PC-3 (cell line): ENCODE data around the gene IRX2. TPM values are rescaled to one million over a fixed set of nuclear protein-coding genes. Genes with fewer than 3 reads are reported as not detected.

Experiments used
- ATAC-seq: fragments of 200-7000 bp; cut with Tn5 transposase; 2 replicates; pipeline ENCODE4 v1.9.1; 2020; ENCODE audit warnings: mild to moderate bottlenecking, moderate library complexity
- BruUV-seq: library from RNA; stranded (reverse); fragments of 400-500 nt; replicated peaks from 2 replicates; lab custom pipeline; 2021; lab: Mats Ljungman, UMichigan
- CTCF ChIA-PET: fragments of 300-600 bp; sonication (Branson Sonifier 250); formaldehyde crosslinking; loops from one replicate; lab custom pipeline; 2022; ENCODE audit warnings: antibody characterized with exemption; lab: Charles Lee
- POLR2A ChIA-PET: fragments of 300-600 bp; sonication (Branson Sonifier 250); formaldehyde crosslinking; loops from one replicate; lab custom pipeline; 2022; ENCODE audit warnings: antibody characterized with exemption; ENCODE audit not compliant: unreplicated experiment; lab: Charles Lee
- DNase-seq: peaks from one replicate; pipeline ENCODE4 v3.0.0-alpha.2; 2015
- H2AFZ ChIP-seq: fragments of 300-600 bp; sonication (generic); 2 replicates; pipeline ENCODE4 v1.6.0; 2016; ENCODE audit warnings: antibody characterized with exemption, low read length
- H3F3A ChIP-seq: fragments of 300-600 bp; sonication (generic); one replicate; pipeline ENCODE4 v1.6.0; 2017; ENCODE audit warnings: antibody characterized with exemption, low read length, control low read depth, mild to moderate bottlenecking; ENCODE audit not compliant: unreplicated experiment
- H3K27ac ChIP-seq: fragments of 300-600 bp; sonication (generic); 2 replicates; pipeline ENCODE4 v1.5.1; 2016; ENCODE audit warnings: mild to moderate bottlenecking, low read length
- H3K27me3 ChIP-seq: fragments of 300-600 bp; sonication (generic); 2 replicates; pipeline ENCODE4 v1.6.1; 2016; ENCODE audit warnings: low read length, mixed read lengths
- H3K36me3 ChIP-seq: fragments of 300-600 bp; sonication (generic); 2 replicates; pipeline ENCODE4 v1.6.1; 2016; ENCODE audit warnings: low read depth, mixed run types, low read length, mixed read lengths
- H3K4me1 ChIP-seq: fragments of 300-600 bp; sonication (generic); 2 replicates; pipeline ENCODE4 v1.5.1; 2016; ENCODE audit warnings: low read length; ENCODE audit not compliant: insufficient read depth
- H3K4me2 ChIP-seq: fragments of 300-600 bp; sonication (generic); 2 replicates; pipeline ENCODE4 v1.6.0; 2016; ENCODE audit warnings: low read length
- H3K4me3 ChIP-seq: fragments of 300-600 bp; sonication (generic); 2 replicates; pipeline ENCODE4 v1.5.1; 2016; ENCODE audit warnings: mild to moderate bottlenecking, low read length, mixed read lengths
- H3K79me2 ChIP-seq: fragments of 300-600 bp; sonication (generic); 2 replicates; pipeline ENCODE4 v1.6.1; 2017; ENCODE audit warnings: low read length, mixed read lengths
- H3K9ac ChIP-seq: fragments of 300-600 bp; sonication (generic); 2 replicates; pipeline ENCODE4 v1.6.0; 2016; ENCODE audit warnings: mild to moderate bottlenecking, low read length
- H3K9me2 ChIP-seq: fragments of 300-600 bp; sonication (generic); replicated peaks from 2 replicates; pipeline ENCODE4 v1.6.1; 2016; ENCODE audit warnings: mixed run types, low read length, mixed read lengths
- H3K9me3 ChIP-seq: fragments of 300-600 bp; sonication (generic); 2 replicates; pipeline ENCODE4 v1.6.1; 2016; ENCODE audit warnings: low read length, mixed read lengths
- H4K20me1 ChIP-seq: fragments of 300-600 bp; sonication (generic); 2 replicates; pipeline ENCODE4 v1.6.1; 2016; ENCODE audit warnings: low read length, mixed read lengths
- CTCF ChIP-seq: fragments of 300-600 bp; sonication (generic); conservative IDR thresholded peaks from 2 replicates; pipeline ENCODE4 v1.5.1; 2017; ENCODE audit warnings: antibody characterized with exemption, low read depth, mild to moderate bottlenecking, low read length
- EZH2 ChIP-seq: fragments of 300-600 bp; sonication (generic); IDR thresholded peaks from one replicate; pipeline ENCODE4 v1.6.1; 2017; ENCODE audit warnings: antibody characterized with exemption, mild to moderate bottlenecking, low read length; ENCODE audit not compliant: unreplicated experiment
- EZH2phosphoT487 ChIP-seq: fragments of 300-600 bp; sonication (generic); IDR thresholded peaks from 2 replicates; pipeline ENCODE4 v1.6.1; 2018; ENCODE audit warnings: mild to moderate bottlenecking, antibody characterized with exemption, low read length, borderline replicate concordance
- intact Hi-C: fragments of 100-400 bp; cut with micrococcal nuclease; formaldehyde crosslinking; loops from 2 replicates; pipeline ENCODE4 v1.9.0; 2023
- total RNA-seq: library from RNA; depleted of rRNA; stranded (reverse); fragments of >200 nt; gene quantifications from 2 replicates; pipeline ENCODE4 v1.2.3, GENCODE V29; 2014

The IRX2 gene
- total RNA-seq, 1 experiment from 2014 or later = 10.4 TPM

- H3K4me1 ChIP-seq = peaks cover 23% of the 10 kb centered on the region
- H3K27me3 ChIP-seq = no peaks in the 10 kb centered on the region
- peaks cover 7% of the 10 kb centered on the region; the same call in 1 of the 2 replicates for H4K20me1 ChIP-seq
- BruUV-seq = TSS peak; percentile 77
- H2AFZ ChIP-seq = peak overlapping the region; percentile 82
- peak overlapping the region; percentile 70 for H3K4me3 ChIP-seq
- H3K4me2 ChIP-seq = peak overlapping the region; percentile 96
- DNase-seq = peak; percentile 28
- H3K9ac ChIP-seq = peak overlapping the region; percentile 65
- H3K27ac ChIP-seq = no peak overlapping the region
- H3F3A ChIP-seq = no peaks in the 10 kb centered on the region
- no peaks in the 10 kb centered on the region for H3K9me3 ChIP-seq
- H3K79me2 ChIP-seq = peaks cover 25% of the 10 kb centered on the region
- intact Hi-C loops = no loop called here
- CTCF ChIA-PET = no interaction called here
- ATAC-seq = peak; percentile 33
- no peaks in the 10 kb centered on the region for H3K36me3 ChIP-seq
- H3K9me2 ChIP-seq = no peaks in the 10 kb centered on the region
- POLR2A ChIA-PET = no interaction called here
- TF ChIP-seq EZH2 (no peak), CTCF (no peak), EZH2phosphoT487 (no peak)
Measured at GRCh38 chr5:2752059-2752820, 763 bp upstream of the IRX2 start.

GRCh38 chr5:2750758-2751464, 566 bp downstream of the IRX2 start:
- DNase-seq (peak; percentile 23), ATAC-seq (peak; percentile 45)
- Histone ChIP-seq H3K79me2 (peaks cover 25% of the 10 kb centered on the region), H4K20me1 (peaks cover 7% of the 10 kb centered on the region; the same call in 1 of the 2 replicates), H3K36me3 (0 out of 2 replicates have a peak, but pooled peaks cover 1% of the 10 kb centered on the region), H3K4me3 (peak overlapping the region; percentile 71), H3F3A (no peaks in the 10 kb centered on the region), H3K4me2 (peak overlapping the region; percentile 94), H3K9ac (peak overlapping the region; percentile 48), H3K4me1 (peaks cover 14% of the 10 kb centered on the region; the same call in 1 of the 2 replicates), H3K9me2 (no peaks in the 10 kb centered on the region), H3K27ac (no peak overlapping the region), H3K27me3 (no peaks in the 10 kb centered on the region), H3K9me3 (no peaks in the 10 kb centered on the region), H2AFZ (peak overlapping the region; percentile 64)
- intact Hi-C loops = no loop called here
- BruUV-seq = no TSS peak
- ChIA-PET POLR2A (no interaction called here), CTCF (no interaction called here)
- TF ChIP-seq CTCF (no peak), EZH2 (no peak), EZH2phosphoT487 (no peak)
